Activated T-helper 2 cell treated with anti-CD3 and anti-CD28 coated beads, Interferon-gamma antibody, Interleukin-2, Interleukin-4, amounts not matched to agents 10 μg/mL and 5 μg/mL and 100 μg/mL, durations not matched to agents 14 hours and 24 hours and 36 hours (primary cell): ENCODE measurements around the gene FA2H. TPM values are rescaled to one million over a fixed set of nuclear protein-coding genes. Genes with fewer than 3 reads are reported as not detected.

Experiments used
- DNase-seq: peaks from one replicate; pipeline ENCODE4 v3.0.0; 2021; ENCODE audit warnings: low spot score
- H3K27ac Mint-ChIP-seq: one replicate; pipeline ENCODE4 v1.8.0; 2021; ENCODE audit warnings: mixed read lengths
- H3K27me3 Mint-ChIP-seq: one replicate; pipeline ENCODE4 v1.8.0; 2021; ENCODE audit warnings: low read depth, mixed read lengths
- H3K36me3 Mint-ChIP-seq: one replicate; pipeline ENCODE4 v1.8.0; 2021; ENCODE audit warnings: low read depth, mixed read lengths
- H3K4me1 Mint-ChIP-seq: one replicate; pipeline ENCODE4 v1.8.0; 2021; ENCODE audit warnings: low read depth, mixed read lengths
- H3K4me3 Mint-ChIP-seq: one replicate; pipeline ENCODE4 v1.8.0; 2021; ENCODE audit warnings: low read depth, mild to moderate bottlenecking, moderate library complexity, mixed read lengths
- H3K9me3 Mint-ChIP-seq: one replicate; pipeline ENCODE4 v1.8.0; 2021; ENCODE audit warnings: mixed read lengths
- intact Hi-C: fragments of 100-400 bp; cut with micrococcal nuclease; formaldehyde crosslinking; loops from one replicate; pipeline ENCODE4 v1.15.1; 2023
- total RNA-seq: library from RNA; stranded (reverse); gene quantifications from 2 replicates; pipeline ENCODE4 v1.2.3, GENCODE V29; 2022

The FA2H gene
- total RNA-seq, 1 donor from 2014 or later = not detected

- no peaks in the 10 kb centered on the region for H3K36me3 Mint-ChIP-seq
- H3K27ac Mint-ChIP-seq = no peak overlapping the region
- intact Hi-C loops = no loop called here
- DNase-seq = no peak
- H3K27me3 Mint-ChIP-seq = no peaks in the 10 kb centered on the region
- no peaks in the 10 kb centered on the region for H3K4me1 Mint-ChIP-seq
- H3K4me3 Mint-ChIP-seq = no peak overlapping the region
- no peaks in the 10 kb centered on the region for H3K9me3 Mint-ChIP-seq
Measured at GRCh38 chr16:74748616-74749026, 26.0 kb downstream of the FA2H start.

DNA sequence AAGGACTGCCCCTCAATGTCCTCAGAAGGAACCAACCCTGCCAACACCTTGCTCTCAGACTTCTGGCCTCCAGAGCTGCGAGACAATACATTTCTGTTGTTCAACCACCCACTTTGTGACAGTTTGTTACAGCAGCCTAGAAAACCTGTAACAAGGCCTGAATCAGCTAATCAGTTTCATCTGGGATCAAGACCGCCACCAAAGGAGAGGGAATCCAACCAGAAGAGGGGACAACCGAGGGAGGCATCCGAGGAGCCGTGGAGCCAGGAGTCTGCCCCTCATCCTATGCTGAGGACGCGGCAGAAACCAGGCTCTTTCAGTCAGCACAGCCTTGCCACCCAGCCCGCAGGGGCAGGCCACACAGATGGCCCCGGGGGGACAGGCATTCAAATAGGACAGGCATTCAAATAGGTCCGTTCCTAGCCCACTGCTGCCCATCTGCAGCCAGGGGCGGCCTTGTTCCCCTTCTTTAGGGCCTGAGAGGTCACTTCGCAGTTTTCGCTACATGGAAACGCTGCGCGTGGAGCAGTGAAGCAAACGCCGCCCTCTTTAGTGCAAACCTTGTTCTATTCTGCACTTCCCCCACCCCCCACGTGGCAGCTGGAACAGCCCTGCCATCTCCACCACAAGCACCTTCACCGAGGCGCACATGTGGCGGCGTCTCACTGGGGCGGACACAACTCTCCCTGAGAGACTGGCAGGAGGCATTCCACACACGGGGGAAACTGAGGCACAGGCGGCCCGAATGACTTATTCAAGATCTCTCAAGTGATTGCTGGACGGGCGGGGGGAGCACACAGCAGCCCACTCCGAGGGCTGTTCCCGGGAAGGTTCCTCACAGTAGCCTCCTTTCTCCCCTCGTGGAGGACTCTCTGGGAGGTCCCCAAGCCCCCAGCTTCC is 26.7 kb downstream of the FA2H start:
- no peak for DNase-seq
- intact Hi-C loops = no loop called here
- Mint-ChIP-seq H3K27me3 (no peaks in the 10 kb centered on the region), H3K4me1 (no peaks in the 10 kb centered on the region), H3K4me3 (no peak overlapping the region), H3K36me3 (no peaks in the 10 kb centered on the region), H3K27ac (no peak overlapping the region), H3K9me3 (no peaks in the 10 kb centered on the region)

GRCh38 chr16:74745926-74746325 is 28.7 kb downstream of the FA2H start:
- DNase-seq = no peak
- H3K36me3 Mint-ChIP-seq = no peaks in the 10 kb centered on the region
- no peaks in the 10 kb centered on the region for H3K9me3 Mint-ChIP-seq
- intact Hi-C loops = no loop called here
- no peak overlapping the region for H3K4me3 Mint-ChIP-seq
- H3K27ac Mint-ChIP-seq = no peak overlapping the region
- H3K4me1 Mint-ChIP-seq = no peaks in the 10 kb centered on the region
- no peaks in the 10 kb centered on the region for H3K27me3 Mint-ChIP-seq

DNA sequence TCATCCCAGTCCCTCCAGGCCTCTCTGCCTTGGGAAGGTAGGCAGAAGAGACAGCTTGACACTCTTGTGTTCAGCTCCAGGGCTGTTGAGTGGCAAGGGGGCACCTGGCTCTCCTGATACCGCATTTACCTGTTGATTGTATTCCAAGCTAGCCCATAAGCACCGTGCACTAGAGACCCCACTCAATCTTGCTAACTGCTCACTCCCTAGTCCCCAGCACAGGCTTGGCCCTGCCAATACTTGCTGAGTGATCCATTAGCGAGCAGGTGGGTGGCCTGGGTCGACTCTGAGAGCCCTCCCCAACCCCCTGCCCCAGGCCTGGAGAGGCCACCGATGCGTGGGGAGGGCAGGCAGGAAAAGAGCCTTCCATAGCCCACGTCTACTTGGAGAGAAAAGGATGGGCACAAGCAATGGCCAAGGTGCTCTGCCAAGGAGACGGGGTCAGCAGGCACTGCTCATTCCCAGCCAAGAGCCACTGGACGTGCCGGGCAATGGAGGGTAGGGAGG is 29.5 kb downstream of the FA2H start:
- H3K9me3 Mint-ChIP-seq = no peaks in the 10 kb centered on the region
- intact Hi-C loops = no loop called here
- H3K27me3 Mint-ChIP-seq = no peaks in the 10 kb centered on the region
- H3K27ac Mint-ChIP-seq = no peak overlapping the region
- H3K36me3 Mint-ChIP-seq = no peaks in the 10 kb centered on the region
- H3K4me3 Mint-ChIP-seq = no peak overlapping the region
- DNase-seq = no peak
- no peaks in the 10 kb centered on the region for H3K4me1 Mint-ChIP-seq

GRCh38 chr16:74744566-74744965 is 30.1 kb downstream of the FA2H start:
- Mint-ChIP-seq H3K27ac (no peak overlapping the region), H3K36me3 (no peaks in the 10 kb centered on the region), H3K4me1 (no peaks in the 10 kb centered on the region), H3K27me3 (no peaks in the 10 kb centered on the region), H3K9me3 (no peaks in the 10 kb centered on the region), H3K4me3 (no peak overlapping the region)
- intact Hi-C loops = no loop called here
- DNase-seq = no peak

- Mint-ChIP-seq H3K27me3 (no peaks in the 10 kb centered on the region), H3K36me3 (no peaks in the 10 kb centered on the region), H3K27ac (no peak overlapping the region), H3K4me3 (no peak overlapping the region), H3K4me1 (no peaks in the 10 kb centered on the region), H3K9me3 (no peaks in the 10 kb centered on the region)
- no peak for DNase-seq
- intact Hi-C loops = no loop called here
Measured at GRCh38 chr16:74743668-74744299, 30.8 kb downstream of the FA2H start.

- Mint-ChIP-seq H3K27ac (no peak overlapping the region), H3K36me3 (no peaks in the 10 kb centered on the region), H3K4me1 (no peaks in the 10 kb centered on the region), H3K27me3 (no peaks in the 10 kb centered on the region), H3K9me3 (no peaks in the 10 kb centered on the region), H3K4me3 (no peak overlapping the region)
- no peak for DNase-seq
- intact Hi-C loops = no loop called here
Measured at GRCh38 chr16:74743045-74743667, 31.5 kb downstream of the FA2H start.

DNA sequence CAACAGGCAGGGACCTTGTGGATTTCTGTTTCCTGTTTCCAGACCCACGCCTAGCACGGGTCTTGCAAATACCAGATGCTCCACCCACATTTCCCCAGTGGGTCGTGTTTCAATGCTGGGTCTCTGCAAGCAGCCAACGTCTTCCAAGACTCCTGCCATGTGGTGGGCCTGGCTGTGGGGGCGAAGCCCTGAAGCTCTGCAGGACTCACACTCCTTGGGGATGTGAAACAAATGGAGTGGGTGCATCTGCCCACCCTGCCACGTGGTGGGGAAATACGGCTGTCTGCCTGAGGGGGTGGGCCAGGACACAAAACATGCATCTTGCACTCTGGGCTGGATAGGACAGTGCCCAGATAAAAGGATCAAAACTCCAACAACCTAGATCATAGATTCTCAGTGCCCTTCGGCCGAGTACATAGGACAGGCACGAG is 32.6 kb downstream of the FA2H start:
- Mint-ChIP-seq H3K27me3 (no peaks in the 10 kb centered on the region), H3K27ac (no peak overlapping the region), H3K4me3 (no peak overlapping the region), H3K9me3 (no peaks in the 10 kb centered on the region), H3K36me3 (no peaks in the 10 kb centered on the region), H3K4me1 (no peaks in the 10 kb centered on the region)
- intact Hi-C loops = no loop called here
- DNase-seq = no peak

DNA sequence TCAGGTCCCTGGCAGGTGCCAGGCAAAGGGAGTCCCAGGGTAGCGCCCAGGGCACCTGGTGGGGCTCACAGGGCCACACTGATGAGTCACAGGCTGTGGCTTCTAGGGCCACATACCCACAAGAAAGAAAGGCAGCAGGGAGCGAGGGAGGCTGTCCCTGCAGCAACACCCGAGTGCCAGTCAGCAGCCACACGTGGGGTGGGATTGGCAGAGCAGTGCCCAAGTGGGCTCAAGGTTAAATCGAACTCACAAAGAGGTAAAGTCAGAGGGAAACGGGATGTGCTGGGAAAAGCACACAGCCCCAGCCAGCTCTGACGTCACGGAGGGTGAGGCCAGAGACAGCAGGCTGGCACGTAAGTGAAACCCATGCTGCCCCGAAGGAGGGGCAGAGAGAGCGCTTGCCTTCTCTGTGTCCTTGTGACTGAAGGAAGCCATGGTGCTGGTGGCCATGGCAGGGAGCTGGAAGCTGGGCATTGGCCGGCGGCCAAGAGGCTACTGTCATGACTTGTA is 33.8 kb downstream of the FA2H start:
- Mint-ChIP-seq H3K27ac (no peak overlapping the region), H3K9me3 (no peaks in the 10 kb centered on the region), H3K4me1 (no peaks in the 10 kb centered on the region), H3K36me3 (no peaks in the 10 kb centered on the region), H3K4me3 (no peak overlapping the region), H3K27me3 (no peaks in the 10 kb centered on the region)
- no peak for DNase-seq
- intact Hi-C loops = no loop called here

- no peaks in the 10 kb centered on the region for H3K36me3 Mint-ChIP-seq
- no peaks in the 10 kb centered on the region for H3K9me3 Mint-ChIP-seq
- H3K4me3 Mint-ChIP-seq = no peak overlapping the region
- no peaks in the 10 kb centered on the region for H3K27me3 Mint-ChIP-seq
- no peaks in the 10 kb centered on the region for H3K4me1 Mint-ChIP-seq
- intact Hi-C loops = no loop called here
- DNase-seq = no peak
- no peak overlapping the region for H3K27ac Mint-ChIP-seq
Measured at GRCh38 chr16:74739275-74739674, 35.3 kb downstream of the FA2H start.

- H3K4me1 Mint-ChIP-seq = no peaks in the 10 kb centered on the region
- H3K9me3 Mint-ChIP-seq = no peaks in the 10 kb centered on the region
- no peaks in the 10 kb centered on the region for H3K36me3 Mint-ChIP-seq
- H3K27ac Mint-ChIP-seq = no peak overlapping the region
- H3K4me3 Mint-ChIP-seq = no peak overlapping the region
- no peak for DNase-seq
- intact Hi-C loops = no loop called here
- no peaks in the 10 kb centered on the region for H3K27me3 Mint-ChIP-seq
Measured at GRCh38 chr16:74738816-74739215, 35.8 kb downstream of the FA2H start.

DNA sequence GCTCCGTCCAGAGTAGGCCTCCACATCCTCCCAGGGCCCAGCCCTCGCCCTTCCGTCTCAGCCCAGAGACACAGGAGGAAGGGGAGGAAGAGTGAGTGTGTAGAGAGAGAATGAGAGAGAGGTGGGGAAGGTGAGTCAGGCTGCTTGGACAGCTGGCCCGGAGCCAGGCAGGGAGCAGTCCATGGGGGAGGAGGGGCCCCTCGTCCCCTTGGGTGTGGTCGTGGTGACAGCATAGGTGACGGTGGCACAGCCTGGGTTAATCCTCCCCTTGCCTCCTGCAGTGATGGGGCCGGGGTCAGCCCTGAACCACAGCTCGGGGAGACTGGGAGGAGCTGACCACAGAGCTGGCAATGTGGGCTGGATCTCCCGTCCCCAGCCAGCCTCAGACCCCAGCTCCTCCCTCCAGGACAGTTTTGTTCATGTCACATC is 36.5 kb downstream of the FA2H start:
- Mint-ChIP-seq H3K27ac (no peak overlapping the region), H3K27me3 (no peaks in the 10 kb centered on the region), H3K4me3 (no peak overlapping the region), H3K4me1 (no peaks in the 10 kb centered on the region), H3K9me3 (no peaks in the 10 kb centered on the region), H3K36me3 (no peaks in the 10 kb centered on the region)
- no peak for DNase-seq
- intact Hi-C loops = no loop called here

DNA sequence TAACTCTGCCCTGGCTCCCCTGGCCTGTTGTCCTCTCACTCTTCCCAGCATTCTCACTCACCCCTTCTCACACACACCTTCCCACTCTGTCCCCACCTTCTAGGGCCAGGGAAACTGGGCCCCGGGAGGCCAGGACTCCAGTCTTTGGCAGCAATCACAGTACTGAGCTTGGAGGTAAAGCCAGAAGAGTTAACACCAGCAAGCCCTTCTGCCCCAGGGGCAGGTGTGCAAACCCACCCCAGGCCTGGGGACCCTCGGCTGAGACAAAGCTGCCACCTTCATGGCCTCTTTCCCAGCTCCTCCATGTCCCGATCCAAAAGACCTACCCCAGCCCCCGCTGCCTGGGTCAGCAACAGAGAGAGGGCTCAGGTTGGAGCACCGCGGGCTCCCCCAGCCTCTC is 37.1 kb downstream of the FA2H start:
- no peak overlapping the region for H3K4me3 Mint-ChIP-seq
- H3K36me3 Mint-ChIP-seq = no peaks in the 10 kb centered on the region
- intact Hi-C loops = no loop called here
- no peaks in the 10 kb centered on the region for H3K9me3 Mint-ChIP-seq
- H3K27me3 Mint-ChIP-seq = no peaks in the 10 kb centered on the region
- H3K4me1 Mint-ChIP-seq = no peaks in the 10 kb centered on the region
- no peak overlapping the region for H3K27ac Mint-ChIP-seq
- no peak for DNase-seq
